Endometrial microvascular endothelial cells (primary cell): ENCODE data around the gene E2F6. TPM values are rescaled to one million over a fixed set of nuclear protein-coding genes. Genes with fewer than 3 reads are reported as not detected.

ENCODE experiments used
- in situ Hi-C: cut with HindIII; loops from 2 replicates; pipeline ENCODE4 v1.10.0; 2017; ENCODE audit warnings: low sequenced_read_pairs, low pct_unique_long_range_greater_than_20kb; ENCODE audit errors: inconsistent ontology term
- total RNA-seq: library from RNA; depleted of rRNA; stranded (reverse); fragments of >200 nt; gene quantifications from one replicate; pipeline ENCODE4 v1.2.3, GENCODE V29; 2015; ENCODE audit errors: inconsistent ontology term

The E2F6 gene
- total RNA-seq, 1 donor from 2014 or later = 26.6 TPM

GRCh38 chr2:11495844-11496681 lies 30.1 kb upstream of the E2F6 start:
- in situ Hi-C loops = no loop called here

- in situ Hi-C loops = no loop called here
Observed at GRCh38 chr2:11494310-11494709, 28.3 kb upstream of the E2F6 start.

- in situ Hi-C loops = no loop called here
Observed at GRCh38 chr2:11493282-11493681, 27.3 kb upstream of the E2F6 start.

- in situ Hi-C loops = no loop called here
Observed at GRCh38 chr2:11492720-11493119, 26.8 kb upstream of the E2F6 start.

- in situ Hi-C loops = no loop called here
Observed at GRCh38 chr2:11492244-11492643, 26.3 kb upstream of the E2F6 start.

GRCh38 chr2:11491348-11491933 lies 25.5 kb upstream of the E2F6 start:
- in situ Hi-C loops = no loop called here

GRCh38 chr2:11490194-11490593 lies 24.2 kb upstream of the E2F6 start:
- in situ Hi-C loops = no loop called here

GRCh38 chr2:11488809-11489208 lies 22.8 kb upstream of the E2F6 start:
- in situ Hi-C loops = no loop called here

GRCh38 chr2:11483806-11484617 lies 18.1 kb upstream of the E2F6 start:
- in situ Hi-C loops = no loop called here

GRCh38 chr2:11482473-11483035 lies 16.6 kb upstream of the E2F6 start:
- in situ Hi-C loops = no loop called here

- in situ Hi-C loops = no loop called here
Observed at GRCh38 chr2:11481789-11482472, 16.0 kb upstream of the E2F6 start.

- in situ Hi-C loops = no loop called here
Observed at GRCh38 chr2:11481426-11481788, 15.4 kb upstream of the E2F6 start.

GRCh38 chr2:11480859-11481258 lies 14.9 kb upstream of the E2F6 start:
- in situ Hi-C loops = no loop called here

GRCh38 chr2:11480406-11480805 lies 14.4 kb upstream of the E2F6 start:
- in situ Hi-C loops = no loop called here

- in situ Hi-C loops = no loop called here
Observed at GRCh38 chr2:11478899-11479605, 13.1 kb upstream of the E2F6 start.

- in situ Hi-C loops = no loop called here
Observed at GRCh38 chr2:11477994-11478393, 12.0 kb upstream of the E2F6 start.

- in situ Hi-C loops = no loop called here
Observed at GRCh38 chr2:11473659-11474433, 7.9 kb upstream of the E2F6 start.

- in situ Hi-C loops = no loop called here
Observed at GRCh38 chr2:11467749-11468148, 1.8 kb upstream of the E2F6 start.
